ENCODE measurements around the gene CELSR1. TPM values are rescaled to one million over a fixed set of nuclear protein-coding genes. Genes with fewer than 3 reads are reported as not detected.

The CELSR1 gene
- total RNA-seq, 1 experiment from 2014 or later, result 30.7 TPM

DNA sequence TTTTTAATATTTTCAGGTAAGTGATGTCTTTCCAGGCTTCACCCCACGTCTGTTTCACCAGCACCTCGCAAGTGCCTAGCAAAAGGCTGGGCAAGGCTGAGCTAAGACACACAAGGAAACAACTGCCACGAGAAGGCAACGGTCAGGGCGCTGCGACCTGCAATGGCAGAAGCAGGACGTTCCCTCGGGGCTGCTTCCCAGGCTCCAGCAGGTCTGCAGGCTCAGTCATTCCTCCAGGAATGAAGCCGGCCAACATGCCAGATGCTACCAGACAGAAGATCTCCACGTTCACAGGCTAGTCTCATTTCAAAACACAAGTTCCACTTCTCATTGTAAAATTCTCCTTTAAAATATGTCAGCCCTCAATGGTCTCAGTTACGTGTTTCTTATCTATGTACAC lies 45.5 kb downstream of the CELSR1 start:
- DNase-seq (ENCODE audit: low read depth, low spot score), result no peak
- no TSS peak for BruUV-seq (replicated peaks)
- Histone ChIP-seq H3K4me1 (ENCODE audit: control insufficient read depth, insufficient read depth, low read length) (peaks cover 6% of the 10 kb centered on the region), H3K36me3 (ENCODE audit: control insufficient read depth, insufficient read depth, low read length) (no peaks in the 10 kb centered on the region), H3K4me3 (ENCODE audit: low read depth in 2 of 2, low read length in 2 of 2) (no peak overlapping the region), H3K27ac (ENCODE audit: low read length) (no peak overlapping the region), H3K9me3 (ENCODE audit: control insufficient read depth, insufficient read depth, low read depth, low read length) (no peaks in the 10 kb centered on the region), H3K27me3 (ENCODE audit: control insufficient read depth, insufficient read depth, low read length) (no peaks in the 10 kb centered on the region)
- POLR2A ChIA-PET, result no interaction called here
- CTCF ChIA-PET, result no interaction called here
- no peak for ATAC-seq
- in situ Hi-C loops (cut with HindIII; ENCODE audit: low pct_unique_long_range_greater_than_20kb, low sequenced_read_pairs) (no loop called here), intact Hi-C loops (cut with micrococcal nuclease; ENCODE audit: unreplicated experiment) (no loop called here)
- TF ChIP-seq POLR2AphosphoS5 (IDR thresholded peaks at IDR 0.05; ENCODE audit: low read depth, low read length) (no peak), TCF7L2 (IDR thresholded peaks at IDR 0.05; ENCODE audit: low read depth, low read length) (no peak), SIN3A (IDR thresholded peaks at IDR 0.05; ENCODE audit: borderline replicate concordance, insufficient read depth, low read depth, low read length) (no peak)
- TF ChIP-seq, protein P1, sequence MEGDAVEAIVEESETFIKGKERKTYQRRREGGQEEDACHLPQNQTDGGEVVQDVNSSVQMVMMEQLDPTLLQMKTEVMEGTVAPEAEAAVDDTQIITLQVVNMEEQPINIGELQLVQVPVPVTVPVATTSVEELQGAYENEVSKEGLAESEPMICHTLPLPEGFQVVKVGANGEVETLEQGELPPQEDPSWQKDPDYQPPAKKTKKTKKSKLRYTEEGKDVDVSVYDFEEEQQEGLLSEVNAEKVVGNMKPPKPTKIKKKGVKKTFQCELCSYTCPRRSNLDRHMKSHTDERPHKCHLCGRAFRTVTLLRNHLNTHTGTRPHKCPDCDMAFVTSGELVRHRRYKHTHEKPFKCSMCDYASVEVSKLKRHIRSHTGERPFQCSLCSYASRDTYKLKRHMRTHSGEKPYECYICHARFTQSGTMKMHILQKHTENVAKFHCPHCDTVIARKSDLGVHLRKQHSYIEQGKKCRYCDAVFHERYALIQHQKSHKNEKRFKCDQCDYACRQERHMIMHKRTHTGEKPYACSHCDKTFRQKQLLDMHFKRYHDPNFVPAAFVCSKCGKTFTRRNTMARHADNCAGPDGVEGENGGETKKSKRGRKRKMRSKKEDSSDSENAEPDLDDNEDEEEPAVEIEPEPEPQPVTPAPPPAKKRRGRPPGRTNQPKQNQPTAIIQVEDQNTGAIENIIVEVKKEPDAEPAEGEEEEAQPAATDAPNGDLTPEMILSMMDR (IDR thresholded peaks at IDR 0.05), result no peak
- TF ChIP-seq, protein P2, sequence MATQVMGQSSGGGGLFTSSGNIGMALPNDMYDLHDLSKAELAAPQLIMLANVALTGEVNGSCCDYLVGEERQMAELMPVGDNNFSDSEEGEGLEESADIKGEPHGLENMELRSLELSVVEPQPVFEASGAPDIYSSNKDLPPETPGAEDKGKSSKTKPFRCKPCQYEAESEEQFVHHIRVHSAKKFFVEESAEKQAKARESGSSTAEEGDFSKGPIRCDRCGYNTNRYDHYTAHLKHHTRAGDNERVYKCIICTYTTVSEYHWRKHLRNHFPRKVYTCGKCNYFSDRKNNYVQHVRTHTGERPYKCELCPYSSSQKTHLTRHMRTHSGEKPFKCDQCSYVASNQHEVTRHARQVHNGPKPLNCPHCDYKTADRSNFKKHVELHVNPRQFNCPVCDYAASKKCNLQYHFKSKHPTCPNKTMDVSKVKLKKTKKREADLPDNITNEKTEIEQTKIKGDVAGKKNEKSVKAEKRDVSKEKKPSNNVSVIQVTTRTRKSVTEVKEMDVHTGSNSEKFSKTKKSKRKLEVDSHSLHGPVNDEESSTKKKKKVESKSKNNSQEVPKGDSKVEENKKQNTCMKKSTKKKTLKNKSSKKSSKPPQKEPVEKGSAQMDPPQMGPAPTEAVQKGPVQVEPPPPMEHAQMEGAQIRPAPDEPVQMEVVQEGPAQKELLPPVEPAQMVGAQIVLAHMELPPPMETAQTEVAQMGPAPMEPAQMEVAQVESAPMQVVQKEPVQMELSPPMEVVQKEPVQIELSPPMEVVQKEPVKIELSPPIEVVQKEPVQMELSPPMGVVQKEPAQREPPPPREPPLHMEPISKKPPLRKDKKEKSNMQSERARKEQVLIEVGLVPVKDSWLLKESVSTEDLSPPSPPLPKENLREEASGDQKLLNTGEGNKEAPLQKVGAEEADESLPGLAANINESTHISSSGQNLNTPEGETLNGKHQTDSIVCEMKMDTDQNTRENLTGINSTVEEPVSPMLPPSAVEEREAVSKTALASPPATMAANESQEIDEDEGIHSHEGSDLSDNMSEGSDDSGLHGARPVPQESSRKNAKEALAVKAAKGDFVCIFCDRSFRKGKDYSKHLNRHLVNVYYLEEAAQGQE (IDR thresholded peaks at IDR 0.05; ENCODE audit: insufficient read depth in 1 of 2, low read depth in 2 of 2, low read length in 1 of 2), result no peak

- Histone ChIP-seq H3K27ac (ENCODE audit: low read length) (no peak overlapping the region), H3K4me1 (ENCODE audit: control insufficient read depth, insufficient read depth, low read length) (peaks cover 6% of the 10 kb centered on the region), H3K36me3 (ENCODE audit: control insufficient read depth, insufficient read depth, low read length) (no peaks in the 10 kb centered on the region), H3K9me3 (ENCODE audit: control insufficient read depth, insufficient read depth, low read depth, low read length) (no peaks in the 10 kb centered on the region), H3K27me3 (ENCODE audit: control insufficient read depth, insufficient read depth, low read length) (no peaks in the 10 kb centered on the region), H3K4me3 (ENCODE audit: low read depth in 2 of 2, low read length in 2 of 2) (no peak overlapping the region)
- in situ Hi-C loops (cut with HindIII; ENCODE audit: low pct_unique_long_range_greater_than_20kb, low sequenced_read_pairs) (no loop called here), intact Hi-C loops (cut with micrococcal nuclease; ENCODE audit: unreplicated experiment) (no loop called here)
- TF ChIP-seq POLR2AphosphoS5 (IDR thresholded peaks at IDR 0.05; ENCODE audit: low read depth, low read length) (no peak), TCF7L2 (IDR thresholded peaks at IDR 0.05; ENCODE audit: low read depth, low read length) (no peak)
- CTCF ChIA-PET, result no interaction called here
- ATAC-seq (no peak), DNase-seq (ENCODE audit: low read depth, low spot score) (no peak)
- POLR2A ChIA-PET, result no interaction called here
- no TSS peak for BruUV-seq (replicated peaks)
Measured at GRCh38 chr22:46490538-46490937, 46.9 kb downstream of the CELSR1 start.

DNA sequence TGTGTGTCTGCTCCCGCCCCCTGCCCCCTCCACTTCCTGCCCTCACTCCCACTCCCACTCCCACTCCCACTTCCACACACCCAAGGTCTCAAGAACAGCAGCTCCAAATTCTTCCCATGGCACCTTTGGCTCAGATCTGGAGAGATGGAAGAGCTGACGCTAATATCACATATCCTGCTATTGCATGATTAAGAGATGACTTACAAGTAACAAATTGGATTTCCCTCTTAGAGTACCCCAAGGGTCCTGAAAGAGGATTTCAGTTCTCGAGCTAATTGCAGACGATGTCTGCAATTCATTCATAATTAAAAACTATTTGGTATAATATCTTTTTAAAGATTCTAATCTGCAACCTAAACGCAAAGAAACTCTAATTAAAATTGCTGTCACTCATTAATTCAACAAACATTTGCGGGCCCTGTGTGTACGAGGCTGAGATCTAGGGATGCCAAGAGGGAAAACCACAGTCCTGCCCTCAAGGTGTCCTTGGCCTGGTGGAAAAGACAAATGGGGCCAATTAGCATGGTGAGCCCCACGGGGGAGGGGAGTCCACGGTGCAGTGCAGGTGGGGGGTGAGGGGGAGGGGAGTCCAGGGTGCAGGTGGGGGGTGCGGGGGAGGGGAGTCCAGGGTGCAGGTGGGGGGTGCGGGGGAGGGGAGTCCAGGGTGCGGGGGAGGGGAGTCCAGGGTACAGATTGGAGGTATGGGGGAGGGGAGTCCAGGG lies 50.3 kb downstream of the CELSR1 start:
- no TSS peak for BruUV-seq (replicated peaks)
- Histone ChIP-seq H3K9me3 (ENCODE audit: control insufficient read depth, insufficient read depth, low read depth, low read length) (no peaks in the 10 kb centered on the region), H3K27me3 (ENCODE audit: control insufficient read depth, insufficient read depth, low read length) (no peaks in the 10 kb centered on the region), H3K4me3 (ENCODE audit: low read depth in 2 of 2, low read length in 2 of 2) (no peak overlapping the region), H3K36me3 (ENCODE audit: control insufficient read depth, insufficient read depth, low read length) (no peaks in the 10 kb centered on the region), H3K27ac (ENCODE audit: low read length) (no peak overlapping the region), H3K4me1 (ENCODE audit: control insufficient read depth, insufficient read depth, low read length) (peaks cover 6% of the 10 kb centered on the region)
- in situ Hi-C loops (cut with HindIII; ENCODE audit: low pct_unique_long_range_greater_than_20kb, low sequenced_read_pairs) (no loop called here), intact Hi-C loops (cut with micrococcal nuclease; ENCODE audit: unreplicated experiment) (no loop called here)
- ChIA-PET CTCF (no interaction called here), POLR2A (no interaction called here)
- no peak for TF ChIP-seq TCF7L2 (IDR thresholded peaks at IDR 0.05; ENCODE audit: low read depth, low read length)
- no peak for TF ChIP-seq POLR2AphosphoS5 (IDR thresholded peaks at IDR 0.05; ENCODE audit: low read depth, low read length)
- TF ChIP-seq, protein P1 (IDR thresholded peaks at IDR 0.05), result no peak
- TF ChIP-seq SIN3A (IDR thresholded peaks at IDR 0.05; ENCODE audit: borderline replicate concordance, insufficient read depth, low read depth, low read length), result no peak
- TF ChIP-seq, protein P2 (IDR thresholded peaks at IDR 0.05; ENCODE audit: insufficient read depth in 1 of 2, low read depth in 2 of 2, low read length in 1 of 2), result no peak
- ATAC-seq (no peak), DNase-seq (ENCODE audit: low read depth, low spot score) (no peak)
